ENCODE measurements around the gene SLC35A5.
A peak's percentile ranks its signal among the peaks of the same experiment; 100 is the strongest.
"Not testable (repeated sequence)": the region's sequence is repeated elsewhere in the genome, so short reads cannot be mapped to it uniquely, and the experiment has no call there.

The SLC35A5 gene, protein sequence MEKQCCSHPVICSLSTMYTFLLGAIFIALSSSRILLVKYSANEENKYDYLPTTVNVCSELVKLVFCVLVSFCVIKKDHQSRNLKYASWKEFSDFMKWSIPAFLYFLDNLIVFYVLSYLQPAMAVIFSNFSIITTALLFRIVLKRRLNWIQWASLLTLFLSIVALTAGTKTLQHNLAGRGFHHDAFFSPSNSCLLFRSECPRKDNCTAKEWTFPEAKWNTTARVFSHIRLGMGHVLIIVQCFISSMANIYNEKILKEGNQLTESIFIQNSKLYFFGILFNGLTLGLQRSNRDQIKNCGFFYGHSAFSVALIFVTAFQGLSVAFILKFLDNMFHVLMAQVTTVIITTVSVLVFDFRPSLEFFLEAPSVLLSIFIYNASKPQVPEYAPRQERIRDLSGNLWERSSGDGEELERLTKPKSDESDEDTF

DNA sequence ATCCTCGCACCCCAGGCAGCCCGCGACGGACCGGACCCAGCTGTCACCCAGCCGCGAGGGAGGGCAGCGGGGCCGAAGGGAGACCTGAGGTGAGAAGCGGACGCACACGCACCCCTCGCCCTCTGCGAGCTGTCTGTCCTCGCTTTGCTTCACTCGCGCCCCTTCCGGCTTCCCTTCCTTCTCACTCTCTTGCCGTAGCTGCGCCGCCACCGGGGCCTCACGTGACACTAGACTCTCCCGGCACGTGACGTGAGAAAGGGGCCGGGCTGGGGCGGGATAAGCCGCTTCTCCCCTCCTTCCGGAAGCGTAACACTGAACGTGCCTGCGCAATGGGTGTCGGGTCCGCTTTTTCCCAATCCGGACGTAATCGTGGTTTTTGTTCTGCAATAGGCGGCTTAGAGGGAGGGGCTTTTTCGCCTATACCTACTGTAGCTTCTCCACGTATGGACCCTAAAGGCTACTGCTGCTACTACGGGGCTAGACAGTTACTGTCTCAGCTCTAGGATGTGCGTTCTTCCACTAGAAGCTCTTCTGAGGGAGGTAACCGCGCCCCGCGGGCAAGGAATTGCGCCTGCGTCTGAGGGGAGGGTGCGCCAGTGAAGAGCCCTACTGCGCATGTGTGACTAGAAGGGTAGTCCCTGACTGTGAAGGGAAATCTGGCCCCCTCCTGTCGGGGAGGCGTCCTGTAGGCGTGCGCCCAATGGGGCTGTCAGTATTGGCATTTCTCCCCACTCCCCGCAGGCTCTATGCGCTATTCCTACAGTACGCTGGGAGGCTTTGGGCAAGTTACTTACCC lies at the start of gene SLC35A5, which contains the start of gene ATG3:
Gene SLC35A5, plus strand, starts transcription at position 312 of the 796 bp plus-strand sequence. CDS start 1,359 bp downstream, outside the sequence.
Gene ATG3, minus strand, starts transcription at position 229 of the 796 bp plus-strand sequence. CDS start 434 bp downstream, outside the sequence.
- DNase-seq = peak; percentile 98

DNA sequence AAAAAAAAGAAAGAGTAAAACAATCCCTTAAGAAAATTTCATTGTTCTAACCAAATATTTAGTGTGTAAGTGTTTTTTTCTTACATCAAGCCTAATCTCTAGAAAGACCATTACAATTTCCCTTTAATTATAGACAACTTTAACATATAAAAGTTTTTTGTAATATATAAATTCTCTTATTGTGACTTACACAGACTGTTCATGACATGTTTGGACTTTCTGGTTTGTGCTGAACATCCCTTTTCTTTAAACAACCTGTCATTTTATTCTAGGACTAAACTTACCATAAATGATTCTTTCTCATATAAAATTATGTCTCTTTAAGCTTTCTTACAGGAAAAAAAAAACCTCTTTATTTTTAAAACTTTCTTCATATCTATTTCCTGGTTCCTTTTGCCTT lies 49.5 kb upstream of the SLC35A5 start:
- DNase-seq = no peak

DNA sequence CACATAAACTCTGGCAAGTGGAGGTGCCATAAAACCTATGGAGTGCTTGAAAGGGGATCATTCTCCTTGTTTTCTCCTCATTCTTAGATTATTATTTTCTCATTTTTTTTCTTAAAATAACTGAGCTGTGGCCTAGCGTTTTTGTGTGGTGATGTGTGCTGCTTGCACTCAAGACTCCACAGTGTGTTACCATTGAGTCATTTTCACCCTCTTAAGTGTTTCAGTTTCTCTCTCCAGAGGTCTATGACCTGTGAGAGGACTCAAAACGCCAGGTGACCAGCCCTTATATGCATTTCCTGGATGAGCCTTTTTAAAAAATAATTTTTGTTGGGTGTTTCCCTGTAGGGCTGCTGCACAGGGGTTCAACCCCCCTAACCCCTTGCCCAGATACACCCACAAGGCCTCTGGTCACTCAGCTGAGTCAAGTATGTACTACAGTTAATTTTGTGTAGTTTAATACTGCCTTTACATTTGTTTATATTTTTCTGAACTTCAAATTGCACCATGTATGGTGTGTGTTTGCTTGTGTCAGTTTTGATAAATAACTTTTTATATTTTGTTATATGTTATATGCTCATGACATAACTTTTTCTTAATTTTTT lies 47.2 kb upstream of the SLC35A5 start:
- no peak for DNase-seq

DNA sequence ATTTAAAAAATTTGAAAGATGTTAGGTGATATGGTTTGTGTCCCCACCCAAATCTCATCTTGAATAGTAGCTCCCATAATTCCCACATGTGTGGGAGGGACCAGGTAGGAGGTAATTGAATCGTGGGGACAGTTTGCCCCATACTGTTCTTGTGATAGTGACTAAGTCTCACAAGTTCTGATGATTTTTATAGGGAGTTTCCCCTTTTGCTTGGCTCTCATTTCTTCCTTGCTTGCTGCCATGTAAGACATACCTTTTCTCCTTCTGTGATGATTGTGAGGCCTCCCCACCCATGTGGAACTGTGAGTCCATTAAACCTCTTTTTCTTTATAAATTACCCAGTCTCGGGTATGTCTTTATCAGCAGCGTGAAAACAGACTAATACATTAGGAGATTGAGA lies 42.9 kb upstream of the SLC35A5 start:
- DNase-seq = not testable (repeated sequence)

DNA sequence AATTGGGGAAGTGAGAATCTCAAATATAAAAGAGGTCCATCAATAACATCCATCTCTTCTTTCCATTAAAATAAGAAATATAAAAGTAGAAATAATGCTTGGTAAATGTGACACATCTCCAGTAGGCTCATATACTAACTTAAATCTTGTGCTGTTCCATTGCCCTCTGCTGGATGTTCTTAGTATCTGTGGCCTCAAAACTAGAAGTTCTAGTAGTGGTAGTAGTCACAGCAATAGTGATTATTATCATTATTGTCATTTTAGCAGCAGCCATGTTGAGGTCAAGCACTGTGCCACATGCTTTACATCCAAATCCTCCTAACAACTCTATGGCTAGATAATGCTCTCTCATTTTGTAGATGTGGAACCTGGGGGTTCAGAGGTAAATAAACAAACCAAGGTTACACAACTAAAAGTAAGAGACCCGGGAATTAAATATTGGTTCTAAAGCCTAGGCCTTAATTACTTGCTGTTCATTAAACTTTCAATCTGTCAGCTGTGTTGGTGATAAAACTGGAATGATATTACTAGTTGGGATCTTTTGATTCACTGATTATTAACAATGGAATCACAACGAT lies 42.3 kb upstream of the SLC35A5 start:
- DNase-seq = no peak

DNA sequence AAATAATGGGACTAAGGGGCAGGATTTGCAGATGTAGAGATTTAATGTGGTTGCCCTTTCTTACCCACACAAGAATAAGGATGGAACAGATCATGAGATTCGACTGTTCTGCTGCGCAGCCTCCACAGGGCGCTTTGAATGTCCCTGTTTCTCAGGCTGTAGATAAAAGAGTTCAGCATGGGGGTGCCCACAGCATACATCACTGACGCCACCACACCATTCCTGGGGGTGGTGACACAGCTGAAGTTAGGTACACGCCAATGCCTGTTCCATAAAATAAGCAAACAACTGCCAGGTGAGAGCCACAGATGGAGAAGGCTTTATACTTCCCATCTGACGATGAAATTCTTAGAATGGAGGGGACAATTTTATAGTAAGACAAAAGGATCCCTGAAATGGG lies 37.7 kb upstream of the SLC35A5 start:
- not testable (repeated sequence) for DNase-seq

DNA sequence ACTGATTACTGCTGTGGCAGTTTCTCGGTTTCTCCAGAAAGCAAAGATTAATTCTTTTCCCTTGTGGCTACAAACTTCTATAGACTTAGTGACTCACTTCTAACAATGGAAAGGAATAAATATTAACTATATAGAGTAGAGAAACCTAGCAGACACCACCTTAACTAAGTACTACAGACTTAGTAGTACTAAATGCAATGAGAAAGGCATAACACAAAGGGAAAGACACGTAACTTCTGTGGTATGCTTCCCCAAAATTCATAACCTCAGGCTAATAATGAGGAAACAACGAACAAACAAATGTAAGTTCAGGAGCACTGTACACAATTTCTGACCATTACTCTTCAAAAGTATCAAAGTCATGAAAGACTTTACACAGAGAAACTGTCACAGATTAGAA lies 31.3 kb upstream of the SLC35A5 start:
- no peak for DNase-seq

DNA sequence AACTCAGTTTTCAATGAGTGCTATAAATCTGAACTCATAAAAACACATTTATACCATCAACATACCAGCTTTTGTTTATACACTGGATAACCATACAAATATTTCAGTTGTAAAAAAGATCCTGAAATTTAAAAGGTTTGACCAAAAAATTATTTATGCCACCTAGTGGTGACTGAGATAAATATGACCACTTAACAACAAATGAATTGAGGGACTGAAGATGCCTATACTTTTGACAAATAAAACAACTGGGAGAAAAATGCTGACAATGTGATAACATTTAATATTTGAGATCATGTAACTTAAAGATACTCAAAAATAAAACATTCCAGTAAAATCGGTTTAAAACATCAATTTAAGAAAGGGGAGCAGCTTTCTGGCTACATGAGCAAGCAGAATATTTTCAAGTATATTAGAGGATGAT lies 30.5 kb upstream of the SLC35A5 start:
- no peak for DNase-seq

DNA sequence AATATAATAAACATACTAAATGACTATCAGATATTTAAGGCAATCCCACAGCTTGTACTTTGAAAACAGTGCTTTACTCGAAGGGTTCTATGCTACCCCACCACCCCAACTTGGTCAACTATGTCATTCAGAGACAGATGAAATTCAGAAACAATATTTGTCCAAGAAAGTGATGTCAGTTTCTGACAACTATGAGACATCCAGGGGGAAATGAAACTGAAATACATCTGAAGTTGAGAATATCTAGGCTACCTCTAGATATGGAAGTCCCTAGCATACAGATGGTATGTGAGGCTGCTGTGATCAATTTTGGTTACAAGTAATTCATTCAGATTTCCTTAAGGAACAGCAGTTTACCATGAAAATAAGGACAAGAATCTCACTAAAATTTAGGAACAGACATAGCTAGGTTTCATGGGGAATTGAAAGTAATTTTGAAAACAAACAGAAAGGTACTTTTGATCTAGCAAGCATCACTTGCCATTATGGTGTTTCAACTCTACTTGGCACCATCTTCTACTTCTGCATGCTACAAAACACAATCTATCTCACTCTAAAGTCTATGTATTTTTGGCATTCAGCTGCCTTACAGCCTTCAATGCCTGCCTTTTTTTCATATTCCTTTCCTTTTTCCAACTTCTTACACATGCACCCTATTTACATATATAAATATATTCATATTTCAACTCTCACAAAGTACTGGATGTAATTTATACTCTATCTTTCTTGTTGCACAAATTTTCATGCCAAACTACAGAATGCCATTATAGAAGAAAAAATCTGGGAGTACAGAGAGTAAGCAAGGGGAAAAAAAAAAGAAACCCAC lies 21.8 kb upstream of the SLC35A5 start:
- no peak for DNase-seq

DNA sequence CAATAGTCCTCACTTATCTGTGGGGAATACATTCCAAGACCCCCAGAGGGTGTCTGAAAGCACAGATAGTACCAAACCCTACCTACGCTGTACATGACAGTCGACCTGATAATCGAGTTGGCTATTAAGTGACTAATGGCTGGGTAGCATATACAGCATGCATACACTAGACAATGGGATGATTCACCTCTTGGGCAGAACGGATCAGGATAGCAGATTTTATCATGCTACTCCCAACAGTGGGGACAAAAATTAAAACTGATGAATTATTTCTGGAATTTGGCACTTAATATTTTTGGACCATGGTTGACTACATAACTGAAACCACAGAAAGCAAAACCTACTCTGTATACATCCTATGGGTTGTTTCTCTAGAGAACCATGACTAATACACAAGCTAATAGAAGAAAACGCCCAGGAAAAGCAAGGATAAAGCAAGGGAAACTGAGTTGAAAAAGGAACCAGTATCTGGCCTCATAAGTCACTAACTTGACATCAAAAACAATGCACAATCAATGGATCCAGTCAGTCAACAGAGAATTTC lies 15.6 kb upstream of the SLC35A5 start:
- no peak for DNase-seq

DNA sequence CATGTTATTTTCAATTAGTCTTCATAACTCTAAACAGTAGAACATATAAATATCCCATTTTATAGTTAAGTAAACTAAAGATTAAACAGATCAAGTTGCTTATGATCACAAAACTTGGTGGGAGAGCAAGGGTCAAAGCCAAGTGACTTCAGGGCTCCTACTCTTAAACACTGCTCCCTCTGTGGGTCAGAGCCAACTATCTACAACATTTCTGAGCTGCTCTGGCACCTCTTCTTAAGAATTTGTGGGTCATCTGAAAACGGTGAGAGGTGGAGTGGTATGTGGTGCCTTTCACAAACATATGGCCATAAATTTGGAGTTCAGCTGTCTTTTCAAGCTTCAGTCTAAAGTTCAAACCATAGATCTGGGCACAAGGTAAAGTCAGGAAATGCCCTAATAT lies 11.0 kb upstream of the SLC35A5 start:
- DNase-seq = no peak

DNA sequence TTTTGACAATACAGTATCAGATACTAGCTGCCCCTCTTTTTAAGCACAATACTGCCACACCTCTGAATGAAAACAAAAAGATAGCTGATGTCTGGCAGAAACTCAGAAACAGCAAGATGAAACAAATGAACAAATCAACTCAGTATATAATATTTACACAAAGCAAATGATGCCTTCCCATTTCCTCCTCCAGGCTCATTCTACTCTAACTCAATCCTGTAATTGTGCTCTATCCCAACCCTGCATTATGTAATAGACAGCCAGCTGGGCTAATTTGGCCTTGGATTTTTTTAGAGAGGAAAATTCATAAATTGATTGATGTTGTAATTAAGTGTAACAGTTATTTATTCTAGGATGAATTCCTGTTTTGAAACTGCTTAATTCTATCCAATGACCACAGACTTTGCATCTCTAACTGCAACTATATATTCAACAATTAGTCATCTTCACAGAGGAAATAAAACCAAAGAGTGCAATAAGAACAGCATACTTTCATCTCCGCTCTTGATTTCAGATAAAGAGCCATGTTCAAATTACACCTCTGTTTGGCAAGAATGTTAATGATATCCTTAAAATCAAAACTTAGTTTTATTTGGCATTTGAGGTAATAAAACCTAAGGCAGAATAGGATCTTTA lies 6.2 kb upstream of the SLC35A5 start:
- DNase-seq = no peak

DNA sequence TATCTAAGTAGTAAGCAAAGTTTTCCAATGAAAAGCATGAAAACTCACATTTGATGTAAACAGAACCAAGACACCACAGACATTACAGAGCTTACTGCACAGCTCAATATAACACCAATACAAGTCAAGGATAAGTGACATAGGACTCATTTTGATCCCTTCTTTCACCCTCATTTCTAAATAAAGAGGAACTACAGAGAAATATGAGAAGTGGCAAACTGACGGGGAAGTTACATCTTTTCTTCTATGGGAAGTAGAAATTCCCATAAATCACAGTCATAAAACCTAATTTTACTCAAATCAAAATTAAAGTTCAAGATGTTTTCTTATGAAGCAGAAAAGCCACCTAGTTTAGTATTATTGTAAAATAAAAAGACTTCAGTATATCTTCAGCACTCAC lies 3.9 kb upstream of the SLC35A5 start:
- no peak for DNase-seq

DNA sequence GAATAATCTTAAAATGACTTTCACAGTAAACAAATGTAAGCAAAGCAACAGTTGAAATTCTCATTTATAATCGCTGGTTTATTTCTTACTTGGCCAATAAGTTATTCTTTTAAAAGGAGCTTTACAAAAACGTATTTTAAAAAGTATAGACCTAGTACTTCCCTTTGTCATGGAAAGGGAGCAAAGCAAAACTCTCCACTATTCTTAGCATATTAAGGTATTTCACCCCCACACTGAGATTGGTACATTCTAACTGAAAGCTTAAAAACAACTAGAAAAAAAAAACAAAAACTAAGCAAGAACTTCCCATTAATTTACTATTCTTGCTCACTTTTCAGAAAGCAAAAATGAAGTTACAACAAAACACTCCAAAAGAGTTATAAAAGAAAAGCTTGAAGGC lies 1.5 kb upstream of the SLC35A5 start:
- DNase-seq = no peak

DNA sequence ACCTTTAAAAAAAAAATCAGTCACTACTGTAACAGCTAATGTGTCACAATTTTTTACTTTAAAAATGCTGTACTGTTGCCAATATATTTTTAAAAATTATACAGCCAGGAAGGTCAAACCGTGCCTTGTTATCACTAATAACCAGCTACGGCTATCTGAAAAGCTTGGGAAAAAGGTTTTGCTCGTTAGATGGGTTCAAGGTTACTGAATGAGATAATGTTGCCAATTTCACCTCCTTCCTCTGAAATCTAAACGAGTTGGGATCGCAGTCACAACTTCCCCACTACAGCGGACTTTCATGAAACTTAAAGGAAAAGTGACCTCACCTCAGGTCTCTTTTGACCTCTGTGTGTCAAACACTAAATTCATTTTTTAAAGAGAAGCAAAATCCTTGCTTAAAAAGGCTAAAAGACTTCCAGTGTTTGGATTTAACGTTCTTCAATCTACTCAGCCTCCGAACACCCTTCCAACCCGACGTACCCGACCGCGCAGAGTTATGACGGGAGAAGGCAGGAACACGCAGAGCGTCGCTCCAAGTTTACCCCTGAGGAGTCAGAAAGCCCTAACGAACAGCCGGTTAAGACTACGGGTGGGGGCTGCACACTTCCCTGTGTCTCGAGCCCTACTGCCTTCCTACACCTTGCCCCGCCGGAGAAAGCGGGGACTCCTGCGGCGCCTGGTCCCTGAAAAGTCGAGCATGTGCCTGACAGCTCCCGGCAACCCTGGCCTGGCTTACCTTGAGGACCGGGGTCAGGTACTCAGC lies 943 bp upstream of the SLC35A5 start:
- peak; percentile 59 for DNase-seq

DNA sequence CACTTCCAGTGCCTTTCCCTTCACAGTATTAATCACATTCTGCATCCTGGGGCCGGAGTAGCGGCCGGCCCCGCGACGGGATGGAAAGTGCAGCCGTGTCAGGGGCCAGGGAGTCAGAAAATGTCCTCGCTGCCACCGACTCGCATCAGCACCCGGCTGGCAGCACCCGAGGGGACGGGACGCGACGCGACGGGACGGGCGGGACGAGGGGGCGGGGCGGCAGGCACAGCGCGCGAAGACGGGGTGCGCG lies 436 bp upstream of the SLC35A5 start:
- DNase-seq = no peak

DNA sequence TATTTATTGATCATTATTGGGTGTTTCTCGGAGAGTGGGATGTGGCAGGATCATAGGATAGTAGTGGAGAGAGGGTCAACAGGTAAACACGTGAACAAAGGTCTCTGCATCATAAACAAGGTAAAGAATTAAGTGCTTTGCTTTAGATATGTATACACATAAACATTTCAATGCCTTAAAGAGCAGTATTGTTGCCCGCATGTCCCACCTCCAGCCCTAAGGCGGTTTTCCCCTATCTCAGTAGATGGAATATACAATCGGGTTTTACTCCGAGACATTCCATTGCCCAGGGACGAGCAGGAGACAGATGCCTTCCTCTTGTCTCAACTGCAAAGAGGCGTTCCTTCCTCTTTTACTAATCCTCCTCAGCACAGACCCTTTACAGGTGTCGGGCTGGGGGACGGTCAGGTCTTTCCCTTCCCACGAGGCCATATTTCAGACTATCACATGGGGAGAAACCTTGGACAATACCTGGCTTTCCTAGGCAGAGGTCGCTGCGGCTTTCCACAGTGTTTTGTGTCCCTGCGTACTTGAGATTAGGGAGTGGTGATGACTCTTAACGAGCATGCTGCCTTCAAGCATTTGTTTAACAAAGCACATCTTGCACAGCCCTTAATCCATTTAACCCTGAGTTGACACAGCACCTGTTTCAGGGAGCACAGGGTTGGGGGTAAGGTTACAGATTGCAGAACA lies 2.5 kb downstream of the SLC35A5 start:
- not testable (repeated sequence) for DNase-seq

DNA sequence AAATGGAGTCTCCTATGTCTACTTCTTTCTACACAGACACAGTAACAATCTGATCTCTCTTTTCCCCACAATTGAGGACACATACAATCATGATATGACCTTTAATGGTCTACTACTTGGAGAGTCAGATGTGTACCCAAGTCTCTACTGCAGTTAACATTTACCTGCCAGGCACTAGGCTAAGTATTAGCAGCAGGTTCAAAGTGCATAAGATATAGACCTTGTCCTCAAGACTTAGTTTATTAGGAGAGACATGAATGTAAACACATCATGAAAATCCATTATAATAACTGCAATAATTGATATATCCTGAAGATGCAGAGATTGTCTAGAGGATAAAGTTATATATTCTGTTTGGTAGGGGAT lies 3.1 kb downstream of the SLC35A5 start:
- no peak for DNase-seq

DNA sequence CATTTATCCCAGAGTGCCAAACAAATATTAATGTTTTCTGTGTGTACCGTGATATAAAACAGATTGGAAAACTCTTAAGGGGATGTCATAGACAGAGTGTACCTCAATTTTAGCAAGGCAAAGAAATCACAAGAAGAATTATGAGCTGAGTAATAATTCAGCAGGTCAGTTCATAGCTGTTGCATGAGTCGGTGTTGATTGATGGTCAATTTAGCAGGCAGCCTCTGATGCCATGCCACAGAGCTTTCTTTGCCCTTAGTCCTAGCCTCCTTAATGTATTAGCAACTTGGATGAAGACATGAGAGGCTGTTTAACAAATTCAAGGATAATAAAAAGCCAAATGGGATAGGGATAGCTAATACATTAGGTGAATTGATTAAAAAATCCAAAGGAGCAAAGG lies 6.8 kb downstream of the SLC35A5 start:
- no peak for DNase-seq

DNA sequence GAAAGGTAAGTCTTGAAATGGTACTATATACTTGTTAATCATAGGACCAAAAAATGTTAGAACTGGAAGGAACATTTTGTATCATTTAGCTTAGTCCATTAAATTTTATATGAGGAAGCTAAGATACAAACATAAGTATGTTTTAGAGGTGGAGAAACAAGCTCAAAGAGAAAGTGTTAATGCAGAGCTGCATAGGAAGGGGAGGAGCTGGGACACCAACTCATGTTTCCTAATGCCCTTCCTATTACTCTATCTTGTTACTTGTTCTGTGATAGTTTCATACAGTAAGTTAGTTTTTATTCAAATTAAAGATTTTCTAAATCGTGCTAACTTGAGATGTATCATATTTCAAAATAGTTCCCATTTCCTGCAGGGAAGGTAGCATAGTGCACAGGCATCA lies 7.4 kb downstream of the SLC35A5 start:
- DNase-seq = no peak
